Stimulated activated naive CD8-positive, alpha-beta T cell treated with anti-CD3 and anti-CD28 coated beads, Interleukin-15, Interleukin-2, amounts not matched to agents 100 ng/mL and 50 ng/mL, for 24 hours (primary cell): ENCODE data around the gene BEND5.

Experiments used
- H3K27ac Mint-ChIP-seq: one replicate; pipeline ENCODE4 v1.8.0; 2021; ENCODE audit warnings: mild to moderate bottlenecking, mixed read lengths
- H3K27me3 Mint-ChIP-seq: one replicate; pipeline ENCODE4 v1.8.0; 2021; ENCODE audit warnings: mixed read lengths
- H3K36me3 Mint-ChIP-seq: one replicate; pipeline ENCODE4 v1.8.0; 2021; ENCODE audit warnings: low read depth, mixed read lengths
- H3K4me1 Mint-ChIP-seq: one replicate; pipeline ENCODE4 v1.8.0; 2021; ENCODE audit warnings: low read depth, mixed read lengths
- H3K4me3 Mint-ChIP-seq: one replicate; pipeline ENCODE4 v1.8.0; 2021; ENCODE audit warnings: mild to moderate bottlenecking, mixed read lengths
- H3K9me3 Mint-ChIP-seq: one replicate; pipeline ENCODE4 v1.8.0; 2021; ENCODE audit warnings: mixed read lengths

BEND5 gene

GRCh38 chr1:48687282-48688045 is 89.2 kb downstream of the BEND5 start:
- Mint-ChIP-seq H3K4me3 (no peak overlapping the region), H3K27ac (no peak overlapping the region), H3K36me3 (no peaks in the 10 kb centered on the region), H3K4me1 (no peaks in the 10 kb centered on the region), H3K27me3 (peaks cover 4% of the 10 kb centered on the region), H3K9me3 (no peaks in the 10 kb centered on the region)

- Mint-ChIP-seq H3K27me3 (no peaks in the 10 kb centered on the region), H3K9me3 (no peaks in the 10 kb centered on the region), H3K4me1 (no peaks in the 10 kb centered on the region), H3K36me3 (no peaks in the 10 kb centered on the region), H3K27ac (no peak overlapping the region), H3K4me3 (no peak overlapping the region)
Measured at GRCh38 chr1:48686159-48686558, 90.5 kb downstream of the BEND5 start.

- Mint-ChIP-seq H3K27ac (no peak overlapping the region), H3K27me3 (no peaks in the 10 kb centered on the region)
Measured at GRCh38 chr1:48684381-48684780, 92.3 kb downstream of the BEND5 start.

GRCh38 chr1:48683839-48684238 is 92.9 kb downstream of the BEND5 start:
- Mint-ChIP-seq H3K9me3 (no peaks in the 10 kb centered on the region), H3K27me3 (no peaks in the 10 kb centered on the region), H3K4me3 (no peak overlapping the region), H3K36me3 (no peaks in the 10 kb centered on the region), H3K4me1 (no peaks in the 10 kb centered on the region), H3K27ac (no peak overlapping the region)

More at GRCh38 chr1:48684381-48684780, 92.3 kb downstream of the BEND5 start:
- H3K4me1 Mint-ChIP-seq = no peaks in the 10 kb centered on the region
- no peak overlapping the region for H3K4me3 Mint-ChIP-seq
- H3K36me3 Mint-ChIP-seq = no peaks in the 10 kb centered on the region
- no peaks in the 10 kb centered on the region for H3K9me3 Mint-ChIP-seq

GRCh38 chr1:48681476-48682305 is 95.0 kb downstream of the BEND5 start:
- Mint-ChIP-seq H3K9me3 (no peaks in the 10 kb centered on the region), H3K27me3 (peaks cover 3% of the 10 kb centered on the region), H3K4me3 (no peak overlapping the region), H3K4me1 (no peaks in the 10 kb centered on the region), H3K36me3 (no peaks in the 10 kb centered on the region), H3K27ac (no peak overlapping the region)

- Mint-ChIP-seq H3K36me3 (no peaks in the 10 kb centered on the region), H3K27ac (no peak overlapping the region), H3K9me3 (no peaks in the 10 kb centered on the region), H3K4me1 (peaks cover under 1% of the 10 kb centered on the region), H3K27me3 (peaks cover 3% of the 10 kb centered on the region), H3K4me3 (no peak overlapping the region)
Measured at GRCh38 chr1:48680411-48681035, 96.2 kb downstream of the BEND5 start.

GRCh38 chr1:48679859-48680258 is 96.8 kb downstream of the BEND5 start:
- Mint-ChIP-seq H3K27me3 (peaks cover 9% of the 10 kb centered on the region), H3K4me3 (no peak overlapping the region), H3K9me3 (no peaks in the 10 kb centered on the region), H3K36me3 (no peaks in the 10 kb centered on the region), H3K4me1 (peaks cover 7% of the 10 kb centered on the region), H3K27ac (no peak overlapping the region)

- no peak overlapping the region for H3K4me3 Mint-ChIP-seq
- no peak overlapping the region for H3K27ac Mint-ChIP-seq
- H3K27me3 Mint-ChIP-seq = peaks cover 12% of the 10 kb centered on the region
- H3K4me1 Mint-ChIP-seq = peaks cover 11% of the 10 kb centered on the region
- H3K36me3 Mint-ChIP-seq = no peaks in the 10 kb centered on the region
- no peaks in the 10 kb centered on the region for H3K9me3 Mint-ChIP-seq
Measured at GRCh38 chr1:48678710-48679505, 97.8 kb downstream of the BEND5 start.
